OCI-LY7 (cell line): ENCODE measurements around the gene TFIP11. TPM values are rescaled to one million over a fixed set of nuclear protein-coding genes. Genes with fewer than 3 reads are reported as not detected.

Experiments used
- BruUV-seq: library from RNA; stranded (reverse); fragments of 400-500 nt; replicated peaks from 2 replicates; lab custom pipeline; 2021; lab: Mats Ljungman, UMichigan
- CTCF ChIA-PET: fragments of 300-600 bp; sonication (Branson Sonifier 250); formaldehyde crosslinking; loops from one replicate; lab custom pipeline; 2022; ENCODE audit warnings: antibody characterized with exemption; ENCODE audit not compliant: unreplicated experiment; lab: Charles Lee
- POLR2A ChIA-PET: fragments of 300-600 bp; sonication (Branson Sonifier 250); formaldehyde crosslinking; loops from one replicate; lab custom pipeline; 2022; ENCODE audit warnings: antibody characterized with exemption; lab: Charles Lee
- DNase-seq: peaks from one replicate; pipeline ENCODE4 v3.0.0-alpha.2; 2015; ENCODE audit warnings: low spot score
- H2AFZ ChIP-seq: fragments of 200-600 bp; sonication (generic), shearing (Covaris generic); 2 replicates; pipeline ENCODE4 v1.6.1; 2014; ENCODE audit warnings: mild to moderate bottlenecking, antibody characterized with exemption, low read length, moderate library complexity
- H3K27ac ChIP-seq: fragments of 200-600 bp; sonication (generic); 2 replicates; pipeline ENCODE4 v1.5.1; 2014; ENCODE audit warnings: mixed run types, low read depth, mild to moderate bottlenecking, moderate library complexity, low read length, inconsistent platforms; ENCODE audit not compliant: poor library complexity, severe bottlenecking
- H3K36me3 ChIP-seq: fragments of 200-600 bp; sonication (generic); 2 replicates; pipeline ENCODE4 v1.6.1; 2014; ENCODE audit warnings: mild to moderate bottlenecking, antibody characterized with exemption, low read length, moderate library complexity, mixed read lengths; ENCODE audit not compliant: insufficient read depth
- H3K4me1 ChIP-seq: fragments of 200-600 bp; sonication (generic); 2 replicates; pipeline ENCODE4 v1.5.1; 2014; ENCODE audit warnings: mild to moderate bottlenecking, low read length; ENCODE audit not compliant: insufficient read depth, poor library complexity, severe bottlenecking
- H3K4me2 ChIP-seq: fragments of 200-600 bp; sonication (generic); 2 replicates; pipeline ENCODE4 v1.6.1; 2014; ENCODE audit warnings: mild to moderate bottlenecking, low read length
- H3K4me3 ChIP-seq: fragments of 200-600 bp; sonication (generic); 2 replicates; pipeline ENCODE4 v1.5.1; 2014; ENCODE audit warnings: mild to moderate bottlenecking, low read depth, low read length; ENCODE audit not compliant: poor library complexity, severe bottlenecking
- H3K79me2 ChIP-seq: fragments of 200-600 bp; sonication (generic); 2 replicates; pipeline ENCODE4 v1.6.1; 2016; ENCODE audit warnings: low read depth, mild to moderate bottlenecking, low read length, moderate library complexity, mixed read lengths; ENCODE audit not compliant: insufficient read depth
- H3K9me2 ChIP-seq: fragments of 200-600 bp; sonication (generic); 2 replicates; pipeline ENCODE4 v1.6.1; 2016; ENCODE audit warnings: mild to moderate bottlenecking, low read length, mixed read lengths; ENCODE audit not compliant: insufficient read depth
- H3K9me3 ChIP-seq: fragments of 200-600 bp; sonication (generic); 2 replicates; pipeline ENCODE4 v1.6.1; 2014; ENCODE audit warnings: mild to moderate bottlenecking, mixed run types, low read length, mixed read lengths
- H4K20me1 ChIP-seq: fragments of 200-600 bp; sonication (generic); 2 replicates; pipeline ENCODE4 v1.6.1; 2014; ENCODE audit warnings: mild to moderate bottlenecking, antibody characterized with exemption, low read length, moderate library complexity, mixed read lengths; ENCODE audit not compliant: insufficient read depth
- EZH2phosphoT487 ChIP-seq: fragments of 200-600 bp; sonication (generic); IDR thresholded peaks from 2 replicates; pipeline ENCODE4 v1.6.1; 2018; ENCODE audit warnings: low read depth, borderline replicate concordance, mild to moderate bottlenecking, mixed run types, antibody characterized with exemption, low read length, moderate library complexity, mixed read lengths
- intact Hi-C: fragments of 100-400 bp; cut with micrococcal nuclease; formaldehyde crosslinking; loops from one replicate; pipeline ENCODE4 v1.10.0; 2022; ENCODE audit not compliant: unreplicated experiment
- total RNA-seq, 2 experiments: library from RNA; depleted of rRNA in 1 of 2; stranded (reverse); fragments of >200 nt in 1 of 2; shearing (Covaris generic) in 1 of 2; gene quantifications; 2 replicates each; pipeline ENCODE4 v1.2.3, GENCODE V29; 2014 to 2022
- TF ChIP-seq, protein P1 (sequence below): fragments of 200-600 bp; sonication (generic); conservative IDR thresholded peaks from 2 replicates; pipeline ENCODE4 v1.5.1; 2014; ENCODE audit warnings: mild to moderate bottlenecking, antibody characterized with exemption, low read length, moderate library complexity, mixed read lengths

TFIP11 gene
- total RNA-seq, 2 experiments from 2014 or later = 45.2 to 54.5 TPM

- POLR2A ChIA-PET = no interaction called here
- TF ChIP-seq EZH2phosphoT487 = no peak
- TF ChIP-seq, protein P1, sequence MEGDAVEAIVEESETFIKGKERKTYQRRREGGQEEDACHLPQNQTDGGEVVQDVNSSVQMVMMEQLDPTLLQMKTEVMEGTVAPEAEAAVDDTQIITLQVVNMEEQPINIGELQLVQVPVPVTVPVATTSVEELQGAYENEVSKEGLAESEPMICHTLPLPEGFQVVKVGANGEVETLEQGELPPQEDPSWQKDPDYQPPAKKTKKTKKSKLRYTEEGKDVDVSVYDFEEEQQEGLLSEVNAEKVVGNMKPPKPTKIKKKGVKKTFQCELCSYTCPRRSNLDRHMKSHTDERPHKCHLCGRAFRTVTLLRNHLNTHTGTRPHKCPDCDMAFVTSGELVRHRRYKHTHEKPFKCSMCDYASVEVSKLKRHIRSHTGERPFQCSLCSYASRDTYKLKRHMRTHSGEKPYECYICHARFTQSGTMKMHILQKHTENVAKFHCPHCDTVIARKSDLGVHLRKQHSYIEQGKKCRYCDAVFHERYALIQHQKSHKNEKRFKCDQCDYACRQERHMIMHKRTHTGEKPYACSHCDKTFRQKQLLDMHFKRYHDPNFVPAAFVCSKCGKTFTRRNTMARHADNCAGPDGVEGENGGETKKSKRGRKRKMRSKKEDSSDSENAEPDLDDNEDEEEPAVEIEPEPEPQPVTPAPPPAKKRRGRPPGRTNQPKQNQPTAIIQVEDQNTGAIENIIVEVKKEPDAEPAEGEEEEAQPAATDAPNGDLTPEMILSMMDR = no peak
- peaks cover 58% of the 10 kb centered on the region for H3K36me3 ChIP-seq
- intact Hi-C loops = no loop called here
- H2AFZ ChIP-seq = no peak overlapping the region
- H3K9me2 ChIP-seq = no peaks in the 10 kb centered on the region
- H3K79me2 ChIP-seq = peaks cover 50% of the 10 kb centered on the region
- no peak overlapping the region for H3K4me3 ChIP-seq
- H4K20me1 ChIP-seq = peaks cover 7% of the 10 kb centered on the region; the same call in 1 of the 2 replicates
- BruUV-seq = no TSS peak
- CTCF ChIA-PET = no interaction called here
- no peak overlapping the region for H3K27ac ChIP-seq
- peak overlapping the region; percentile 92; the same call in 1 of the 2 replicates for H3K4me2 ChIP-seq
- no peak for DNase-seq
- H3K9me3 ChIP-seq = no peaks in the 10 kb centered on the region
- peaks cover 47% of the 10 kb centered on the region for H3K4me1 ChIP-seq
Observed at GRCh38 chr22:26486394-26486793, 25.9 kb downstream of the TFIP11 start.

- H3K79me2 ChIP-seq = peaks cover 55% of the 10 kb centered on the region
- no peaks in the 10 kb centered on the region for H3K9me2 ChIP-seq
- no peak overlapping the region for H2AFZ ChIP-seq
- intact Hi-C loops = no loop called here
- ChIA-PET CTCF (no interaction called here), POLR2A (interaction anchor here (6.0 kb wide), 1 partner anchor 49 kb away, joined by 34 read pairs; no protein-coding TSS in a partner anchor)
- peaks cover 53% of the 10 kb centered on the region for H3K36me3 ChIP-seq
- H3K4me1 ChIP-seq = peaks cover 52% of the 10 kb centered on the region
- H3K9me3 ChIP-seq = no peaks in the 10 kb centered on the region
- TF ChIP-seq, protein P1 = no peak
- no peak for TF ChIP-seq EZH2phosphoT487
- H3K4me3 ChIP-seq = peak overlapping the region; percentile 86
- no TSS peak for BruUV-seq
- H3K27ac ChIP-seq = no peak overlapping the region
- peak overlapping the region; percentile 92 for H3K4me2 ChIP-seq
- no peak for DNase-seq
- H4K20me1 ChIP-seq = peaks cover 7% of the 10 kb centered on the region; the same call in 1 of the 2 replicates
Observed at GRCh38 chr22:26485806-26486390, 26.4 kb downstream of the TFIP11 start.

- TF ChIP-seq EZH2phosphoT487 = no peak
- TF ChIP-seq, protein P1 = no peak
- no peaks in the 10 kb centered on the region for H3K9me2 ChIP-seq
- POLR2A ChIA-PET = interaction anchor here (1.2 to 6.0 kb wide), 2 partner anchors 44 to 49 kb away, joined by 8 to 34 read pairs; no protein-coding TSS in a partner anchor
Observed at GRCh38 chr22:26485013-26485412, 27.3 kb downstream of the TFIP11 start.

More at GRCh38 chr22:26485013-26485412, 27.3 kb downstream of the TFIP11 start:
- peaks cover 61% of the 10 kb centered on the region for H3K4me1 ChIP-seq
- no TSS peak for BruUV-seq
- H3K9me3 ChIP-seq = no peaks in the 10 kb centered on the region
- H3K79me2 ChIP-seq = peaks cover 64% of the 10 kb centered on the region
- no peak overlapping the region for H2AFZ ChIP-seq
- CTCF ChIA-PET = no interaction called here
- intact Hi-C loops = no loop called here
- H3K4me2 ChIP-seq = peak overlapping the region; percentile 92
- DNase-seq = no peak
- H4K20me1 ChIP-seq = peaks cover 7% of the 10 kb centered on the region; the same call in 1 of the 2 replicates
- no peak overlapping the region for H3K27ac ChIP-seq
- peak overlapping the region; percentile 86 for H3K4me3 ChIP-seq
- H3K36me3 ChIP-seq = peaks cover 44% of the 10 kb centered on the region
